Limb (tissue), 2 donors: ENCODE measurements around the gene ZSCAN5A.
"Not testable (repeated sequence)": the region's sequence is repeated elsewhere in the genome, so short reads cannot be mapped to it uniquely, and the experiment has no call there.

ENCODE experiments used
- DNase-seq, 2 donors: peaks; one replicate each; pipeline ENCODE4 v3.0.0-alpha.2; 2016; ENCODE audit errors: extremely low spot score in 2 of 2

ZSCAN5A gene

DNA sequence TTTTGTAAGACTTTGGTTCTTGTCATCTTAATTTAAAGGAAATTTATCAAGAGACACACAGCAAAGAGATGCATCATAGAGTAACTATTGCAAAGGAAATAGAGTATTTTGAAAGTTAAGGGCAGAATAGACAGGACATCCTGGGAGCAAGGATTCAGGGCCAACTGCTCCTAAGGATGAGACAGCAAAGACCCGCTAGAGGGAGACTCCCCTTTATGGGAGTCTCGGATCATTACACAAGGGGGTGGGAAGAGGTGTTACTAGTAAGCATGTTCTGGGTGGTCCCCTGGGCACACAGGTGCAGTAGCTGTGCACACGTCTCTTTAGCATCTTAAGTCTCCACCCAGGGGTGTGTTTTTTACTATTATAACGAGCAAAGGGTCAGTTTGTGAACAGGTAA is 102.9 kb downstream of the ZSCAN5A start:
- no peak for DNase-seq

DNA sequence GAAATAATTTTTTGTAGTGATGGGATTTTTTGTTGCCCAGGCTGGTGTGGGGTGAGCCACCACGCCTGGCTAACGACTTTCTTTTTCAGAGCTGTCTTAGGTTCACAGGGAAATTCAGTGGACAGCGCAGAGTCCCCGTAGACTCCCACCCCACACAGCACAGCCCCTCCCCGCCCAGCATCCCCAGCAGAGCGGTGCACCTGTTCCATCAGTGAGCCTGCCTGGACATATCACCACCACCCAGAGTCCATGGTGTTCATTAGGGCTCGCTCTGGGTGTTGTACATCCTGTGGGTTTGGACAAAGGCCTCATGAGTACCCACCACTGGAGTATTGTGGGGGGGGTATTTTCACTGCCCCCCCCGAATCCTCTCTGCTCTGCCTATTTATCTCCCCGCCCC is 104.6 kb downstream of the ZSCAN5A start:
- not testable (repeated sequence) for DNase-seq

DNA sequence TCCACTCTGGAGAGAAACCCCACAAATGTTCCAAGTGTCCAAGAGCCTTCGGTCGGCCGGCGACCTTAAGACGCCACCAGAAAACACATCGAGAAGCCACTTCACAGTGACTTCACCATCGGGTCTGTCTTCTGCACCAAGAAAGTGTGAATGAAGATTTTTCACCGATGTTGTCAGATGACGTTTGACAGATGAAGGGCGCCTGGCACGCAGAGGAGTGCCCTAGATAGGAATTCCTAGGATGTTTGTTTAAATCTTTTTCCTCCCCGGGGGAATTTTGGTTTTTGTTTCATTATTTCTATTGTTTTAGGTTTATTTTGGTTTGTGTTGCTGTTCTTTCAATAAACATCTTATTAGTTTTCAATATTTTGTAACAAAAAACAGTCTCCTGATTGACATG is 105.5 kb downstream of the ZSCAN5A start:
- no peak for DNase-seq

DNA sequence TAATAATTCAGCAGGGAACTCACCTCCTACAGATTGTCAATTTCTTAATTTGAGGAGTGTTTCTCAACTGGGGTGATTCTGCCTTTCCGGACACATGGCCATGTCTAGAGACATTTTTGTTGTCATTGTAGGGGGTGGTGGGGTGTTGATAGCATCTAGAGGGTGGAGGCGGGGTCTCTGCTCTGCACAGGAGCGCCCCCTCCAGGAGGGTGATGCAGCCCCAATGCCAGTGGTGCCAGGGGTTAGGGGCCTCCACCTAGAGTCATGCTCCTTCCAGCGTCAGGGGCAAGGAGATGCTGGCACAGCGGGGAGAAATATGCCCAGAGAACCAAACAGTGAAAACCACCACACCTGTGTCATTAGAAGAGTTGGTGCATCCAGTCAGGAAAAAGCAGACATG is 107.1 kb downstream of the ZSCAN5A start:
- DNase-seq: not testable (repeated sequence)

DNA sequence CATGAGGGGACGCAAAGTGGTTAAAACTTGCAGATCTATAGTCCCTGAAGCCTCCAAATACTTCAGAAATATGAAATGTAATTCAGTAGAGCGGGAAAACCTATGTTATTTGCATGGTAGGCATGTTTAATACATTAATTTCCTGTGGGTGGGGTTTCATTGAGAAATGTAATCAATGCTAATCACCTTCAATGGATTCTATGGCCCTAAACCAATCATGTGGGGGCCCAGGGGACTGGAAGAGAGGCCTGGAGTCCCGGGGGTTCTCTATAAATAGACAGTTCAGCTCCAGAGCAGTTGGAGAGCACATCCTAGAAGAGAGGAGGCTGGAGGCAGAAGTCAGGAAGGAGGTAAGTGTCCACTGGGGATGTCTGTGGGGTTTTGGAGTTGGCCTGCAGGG is 112.7 kb downstream of the ZSCAN5A start, which contains the start of gene ZSCAN5C:
TSS of gene ZSCAN5C (plus strand) at position 301 of the 400 bp plus-strand sequence. CDS start 3,641 bp downstream, outside the sequence.
- no peak for DNase-seq

DNA sequence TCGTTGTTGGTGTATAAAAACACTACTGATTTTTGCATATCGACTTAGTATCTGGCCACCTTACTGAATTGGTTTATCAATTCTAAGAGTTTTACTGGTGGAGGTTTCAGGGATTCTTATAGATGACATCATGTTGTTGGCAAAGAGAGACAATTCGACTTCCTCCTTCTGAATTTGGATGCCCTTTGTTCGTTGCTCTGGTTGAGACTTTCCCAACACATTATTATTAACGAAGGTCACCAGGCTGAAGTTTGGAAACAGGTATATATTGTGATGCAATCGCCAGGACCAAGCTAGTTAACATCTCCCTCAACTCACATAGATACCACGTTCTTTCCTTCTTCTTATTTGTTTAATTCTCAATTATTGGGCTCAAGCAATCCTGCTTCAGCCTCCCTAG is 115.0 kb downstream of the ZSCAN5A start:
- no peak for DNase-seq

DNA sequence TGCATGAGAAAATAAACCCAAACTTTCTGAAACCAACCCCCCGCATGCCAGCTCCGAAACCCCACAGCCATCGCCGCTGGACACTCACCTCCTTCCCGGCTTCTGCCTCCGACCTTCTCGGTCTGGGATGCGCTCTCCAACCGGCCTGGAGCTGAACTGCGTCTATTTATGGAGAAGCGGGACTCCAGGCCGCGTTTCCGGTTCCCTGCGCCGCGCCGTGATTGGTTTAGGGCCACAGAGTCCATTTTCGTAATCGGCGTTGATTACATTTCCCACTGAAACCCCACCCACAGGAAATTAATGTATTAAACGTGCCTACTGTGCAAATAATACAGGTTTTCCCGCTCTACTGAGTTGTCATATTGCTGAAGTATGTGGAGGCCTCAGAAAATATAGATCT is 117.0 kb downstream of the ZSCAN5A start, which contains the start of gene ZSCAN5B:
TSS of gene ZSCAN5B (minus strand) at position 138 of the 400 bp plus-strand sequence. CDS start 4,731 bp downstream, outside the sequence.
- not testable (repeated sequence) for DNase-seq

DNA sequence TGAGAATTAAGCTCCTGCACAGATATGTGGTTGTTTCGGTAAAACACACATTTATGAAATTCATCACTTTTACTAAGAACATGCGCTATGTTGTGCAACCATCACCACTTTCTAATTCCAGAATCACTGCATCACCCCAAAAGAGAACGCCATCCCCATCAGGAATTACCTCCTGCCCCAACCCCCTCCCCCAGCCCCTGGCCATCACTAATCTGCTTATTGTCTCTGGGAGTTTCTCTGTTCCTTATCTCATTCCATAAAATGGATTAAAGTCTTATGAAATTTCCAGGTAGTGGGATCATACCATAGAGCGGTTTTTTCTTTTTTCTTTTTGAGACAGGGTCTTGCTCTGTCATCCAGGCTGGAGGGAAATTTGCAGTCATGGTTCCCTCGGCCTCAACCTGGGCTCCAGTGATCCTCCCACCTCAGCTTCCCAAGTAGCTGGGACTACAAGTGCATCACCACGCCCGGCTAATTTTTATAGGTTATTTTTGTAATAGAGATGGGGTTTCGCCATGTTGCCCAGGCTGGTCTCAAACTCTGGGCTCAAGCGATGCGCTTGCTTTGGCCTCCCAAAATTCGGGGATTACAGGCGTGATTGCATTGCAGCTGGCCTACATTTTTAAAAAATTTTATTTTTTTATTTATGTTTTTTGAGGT is 120.5 kb downstream of the ZSCAN5A start:
- no peak for DNase-seq

DNA sequence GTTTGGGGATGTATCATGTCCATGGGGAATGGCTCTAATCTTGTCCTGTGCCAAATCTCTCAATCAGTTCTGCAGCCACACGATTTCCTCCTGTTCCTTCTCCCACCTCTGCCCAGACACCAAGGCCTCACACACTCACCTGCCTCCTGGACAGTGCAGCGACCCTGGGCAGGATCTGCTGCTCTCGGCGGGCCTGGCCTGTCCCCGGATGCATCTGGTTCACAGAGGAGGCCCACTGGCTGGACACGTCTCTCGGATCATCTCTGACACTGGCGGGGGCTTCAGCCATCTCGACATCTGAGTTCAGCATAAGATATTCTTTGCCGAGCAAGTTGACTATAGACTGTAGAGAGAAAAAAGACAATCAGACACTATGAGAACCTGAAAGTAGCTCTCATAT is 122.9 kb downstream of the ZSCAN5A start:
- DNase-seq: no peak

DNA sequence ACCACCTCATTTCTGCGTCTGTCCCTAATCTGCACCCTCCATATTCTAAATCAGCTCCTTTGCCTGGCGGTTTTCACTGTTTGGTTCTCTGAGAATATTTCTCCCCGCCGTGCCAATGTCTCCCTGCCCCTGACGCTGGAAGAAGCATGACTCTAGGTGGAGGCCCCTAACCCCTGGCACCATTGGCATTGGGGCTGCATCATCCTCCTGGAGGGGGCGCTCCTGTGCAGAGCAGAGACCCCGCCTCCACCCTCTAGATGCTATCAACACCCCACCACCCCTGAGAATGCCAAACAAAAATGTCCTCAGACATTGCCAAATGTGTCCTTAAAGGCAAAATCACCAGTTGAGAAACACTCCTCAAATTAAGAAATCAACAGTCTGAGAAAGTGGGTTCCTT is 123.5 kb downstream of the ZSCAN5A start:
- no peak for DNase-seq

DNA sequence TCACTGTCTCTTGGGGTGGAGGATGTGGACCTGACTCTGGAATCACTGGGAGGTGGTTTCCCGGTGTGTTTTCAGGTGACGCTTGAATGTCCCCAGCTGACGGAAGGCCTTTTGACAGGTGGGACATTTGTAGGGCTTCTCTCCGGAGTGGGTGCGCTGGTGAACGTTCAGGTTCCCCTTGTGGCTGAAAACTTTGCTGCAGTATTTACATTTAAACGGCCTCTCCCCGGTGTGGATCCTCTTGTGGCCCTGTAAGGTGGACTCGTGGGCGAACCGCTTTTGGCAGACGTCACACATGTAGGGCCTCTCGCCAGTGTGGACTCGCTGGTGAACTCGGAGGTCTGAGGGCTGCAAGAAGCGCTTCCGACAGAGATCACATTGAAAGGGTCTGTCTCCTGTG is 124.9 kb downstream of the ZSCAN5A start:
- DNase-seq: no peak

DNA sequence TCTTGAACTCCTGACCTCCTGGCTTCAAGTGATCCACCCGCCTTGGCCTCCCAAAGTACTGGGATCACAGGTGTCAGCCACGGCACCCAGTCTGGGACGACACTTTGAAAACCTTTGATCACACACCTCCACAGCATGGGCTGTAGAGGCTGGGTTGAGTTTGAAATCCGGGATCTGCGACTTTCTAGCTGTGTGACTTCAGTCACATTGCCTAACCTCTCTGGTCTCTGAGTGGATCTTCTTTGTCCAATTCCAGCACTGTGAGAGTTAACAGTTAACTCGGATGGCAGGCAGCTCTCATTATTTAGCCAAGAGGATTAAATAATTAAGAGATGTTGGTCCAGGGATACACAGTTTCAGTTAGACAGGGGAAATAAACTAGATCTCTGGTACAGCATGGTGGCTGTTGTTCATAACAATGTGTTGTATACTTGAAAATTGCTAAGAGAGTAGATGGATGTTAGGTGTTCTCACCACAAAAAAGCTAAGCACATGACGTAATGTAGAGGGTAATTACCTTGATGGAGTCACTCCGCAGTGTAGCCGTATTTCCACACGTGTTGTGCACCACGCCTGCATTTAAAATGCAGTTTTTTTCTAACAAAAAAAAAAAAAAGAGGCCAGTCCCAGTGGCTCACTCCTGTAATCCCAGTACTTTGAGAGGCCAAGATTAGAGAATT is 136.9 kb downstream of the ZSCAN5A start:
- DNase-seq: no peak

DNA sequence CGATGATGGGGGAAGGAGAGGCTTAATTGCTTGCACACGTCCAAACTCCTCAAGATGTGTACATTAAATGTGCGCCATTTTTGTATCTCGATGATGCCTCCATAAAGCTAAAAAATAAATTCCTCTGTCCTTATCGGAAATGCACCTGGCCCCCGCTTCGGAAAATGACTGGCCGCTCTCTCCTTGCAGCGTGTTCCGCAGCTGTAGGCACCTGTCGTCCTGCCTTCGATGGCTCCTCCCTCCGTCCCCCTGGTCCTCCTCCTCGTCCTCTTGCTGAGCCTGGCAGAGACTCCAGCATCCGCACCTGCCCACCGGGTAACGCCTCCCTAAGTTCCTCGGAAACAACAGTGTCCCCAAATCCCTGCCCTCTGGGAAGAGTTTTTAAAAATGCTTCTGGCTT is 137.8 kb downstream of the ZSCAN5A start:
- no peak for DNase-seq

DNA sequence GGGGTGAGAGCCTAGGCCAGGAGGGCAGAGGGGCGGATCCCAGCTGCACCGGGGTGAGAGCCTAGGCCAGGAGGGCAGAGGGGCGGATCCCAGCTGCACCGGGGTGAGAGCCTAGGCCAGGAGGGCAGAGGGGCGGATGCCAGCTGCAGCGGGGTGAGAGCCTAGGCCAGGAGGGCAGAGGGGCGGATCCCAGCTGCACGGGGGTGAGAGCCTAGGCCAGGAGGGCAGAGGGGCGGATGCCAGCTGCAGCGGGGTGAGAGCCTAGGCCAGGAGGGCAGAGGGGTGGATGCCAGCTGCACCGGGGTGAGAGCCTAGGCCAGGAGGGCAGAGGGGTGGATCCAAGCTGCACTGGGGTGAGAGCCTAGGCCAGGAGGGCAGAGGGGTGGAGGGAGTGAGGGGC is 138.3 kb downstream of the ZSCAN5A start:
- not testable (repeated sequence) for DNase-seq

DNA sequence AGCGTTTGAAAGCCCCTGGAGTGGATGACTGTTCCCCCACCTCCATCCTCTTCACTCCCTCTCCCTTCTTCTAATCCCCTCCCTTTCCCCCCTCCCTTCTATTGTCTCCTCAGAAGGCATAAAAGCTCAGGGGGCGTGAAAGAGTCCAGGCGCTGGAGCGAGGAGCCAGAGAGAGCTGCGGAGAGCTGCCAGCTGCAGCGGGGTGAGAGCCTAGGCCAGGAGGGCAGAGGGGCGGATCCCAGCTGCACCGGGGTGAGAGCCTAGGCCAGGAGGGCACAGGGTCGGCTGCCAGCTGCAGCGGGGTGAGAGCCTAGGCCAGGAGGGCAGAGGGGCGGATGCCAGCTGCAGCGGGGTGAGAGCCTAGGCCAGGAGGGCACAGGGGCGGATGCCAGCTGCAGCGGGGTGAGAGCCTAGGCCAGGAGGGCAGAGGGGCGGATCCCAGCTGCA is 138.8 kb downstream of the ZSCAN5A start, which contains the start of gene GALP:
TSS of gene GALP (plus strand) at position 148 of the 447 bp plus-strand sequence. CDS start 1,101 bp downstream, outside the sequence.
- not testable (repeated sequence) for DNase-seq

DNA sequence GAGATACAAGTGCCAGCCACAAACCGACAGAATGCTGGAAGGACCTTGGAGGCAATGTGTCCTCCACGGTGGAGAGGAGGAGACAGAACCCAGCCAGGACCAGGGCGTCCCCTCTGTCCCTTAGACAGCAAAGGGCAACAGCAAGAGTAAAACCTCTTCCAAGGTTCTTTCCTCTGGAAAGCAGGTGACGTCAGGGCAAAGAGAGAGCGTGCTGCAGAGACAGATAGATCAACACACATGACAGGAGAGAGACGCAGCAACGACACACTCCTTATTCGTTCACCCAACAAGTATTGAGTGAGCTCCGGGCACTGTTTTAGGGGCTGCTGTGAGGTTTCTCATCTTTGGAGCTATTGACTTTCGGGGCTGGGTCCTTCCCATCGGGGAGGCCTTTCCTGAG is 140.1 kb downstream of the ZSCAN5A start:
- no peak for DNase-seq

DNA sequence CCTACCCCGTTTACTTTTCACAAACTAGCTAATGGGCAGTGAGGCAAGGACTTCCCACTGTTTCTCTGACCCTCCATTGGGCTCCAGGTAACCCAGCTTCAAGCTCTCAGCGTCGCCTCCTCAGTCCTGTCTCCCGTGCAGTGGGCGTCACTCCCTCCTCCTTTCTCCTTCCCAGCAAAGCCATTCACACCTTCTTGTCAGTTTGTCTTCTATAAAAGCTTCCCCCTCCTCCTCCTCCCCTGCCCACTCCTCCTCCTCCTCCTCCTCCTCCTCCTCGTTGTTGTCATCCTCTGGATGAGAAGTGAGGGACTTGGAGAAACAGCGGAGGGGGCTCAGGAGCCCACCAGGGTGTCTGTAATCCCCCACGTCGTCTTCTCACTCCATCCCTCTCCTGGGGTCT is 140.6 kb downstream of the ZSCAN5A start:
- no peak for DNase-seq
